Panc1 (cell line): ENCODE results near the gene LMNTD2. TPM values are rescaled to one million over a fixed set of nuclear protein-coding genes. Genes with fewer than 3 reads are reported as not detected.

Source experiments
- ATAC-seq: fragments of 200-7000 bp; cut with Tn5 transposase; 2 replicates; pipeline ENCODE4 v1.9.1; 2020; ENCODE audit warnings: mild to moderate bottlenecking, moderate library complexity
- BruUV-seq: library from RNA; stranded (reverse); fragments of 400-500 nt; replicated peaks from 2 replicates; lab custom pipeline; 2021; lab: Mats Ljungman, UMichigan
- CTCF ChIA-PET: fragments of 300-600 bp; sonication (Branson Sonifier 250); formaldehyde crosslinking; loops from one replicate; lab custom pipeline; 2022; ENCODE audit warnings: antibody characterized with exemption; lab: Charles Lee
- POLR2A ChIA-PET: fragments of 300-600 bp; sonication (Branson Sonifier 250); formaldehyde crosslinking; loops from one replicate; lab custom pipeline; 2022; ENCODE audit warnings: antibody characterized with exemption; lab: Charles Lee
- DNase-seq: peaks from one replicate; pipeline ENCODE4 v3.0.0-alpha.2; 2010; ENCODE audit warnings: low read depth, low spot score
- H3K27ac ChIP-seq: 2 replicates; pipeline ENCODE4 v1.5.1; 2011; ENCODE audit warnings: mild to moderate bottlenecking, low read length, inconsistent platforms
- H3K27me3 ChIP-seq: fragments of 200-500 bp; sonication (Bioruptor generic); 2 replicates; pipeline ENCODE4 v1.6.0; 2014; ENCODE audit warnings: low read length, inconsistent platforms; ENCODE audit not compliant: control insufficient read depth, insufficient read depth
- H3K36me3 ChIP-seq: fragments of 200-500 bp; sonication (Bioruptor generic); 2 replicates; pipeline ENCODE4 v1.5.1; 2014; ENCODE audit warnings: inconsistent platforms, mild to moderate bottlenecking, low read length, moderate library complexity; ENCODE audit not compliant: control insufficient read depth, insufficient read depth
- H3K4me1 ChIP-seq: 2 replicates; pipeline ENCODE4 v1.5.1; 2011; ENCODE audit warnings: inconsistent platforms, mild to moderate bottlenecking, low read length, moderate library complexity; ENCODE audit not compliant: control insufficient read depth, insufficient read depth
- H3K4me3 ChIP-seq, 2 experiments: 2 replicates each; pipeline ENCODE4 v1.5.1; 2011 to 2012; ENCODE audit warnings: low read depth in 2 of 2, low read length in 2 of 2, mild to moderate bottlenecking in 2 of 2, inconsistent platforms in 1 of 2, moderate library complexity in 1 of 2
- H3K9me3 ChIP-seq: fragments of 200-500 bp; sonication (Bioruptor generic); 2 replicates; pipeline ENCODE4 v1.5.1; 2014; ENCODE audit warnings: low read depth, mild to moderate bottlenecking, inconsistent platforms, low read length, moderate library complexity; ENCODE audit not compliant: control insufficient read depth, insufficient read depth
- CTCF ChIP-seq: fragments of 450-650 bp; IDR thresholded peaks from 2 replicates; pipeline ENCODE4 v1.5.1; 2017; ENCODE audit warnings: mild to moderate bottlenecking
- POLR2AphosphoS5 ChIP-seq: IDR thresholded peaks from 2 replicates; pipeline ENCODE4 v1.6.1; 2012; ENCODE audit warnings: mild to moderate bottlenecking, low read depth, low read length, moderate library complexity
- REST ChIP-seq, 2 experiments: IDR thresholded peaks; 2 replicates each; pipeline ENCODE4 v1.6.1; 2011 to 2012; ENCODE audit warnings: low read depth in 2 of 2, control low read depth in 1 of 2, low read length in 1 of 2, mild to moderate bottlenecking in 1 of 2, moderate library complexity in 1 of 2; ENCODE audit not compliant: insufficient read depth in 1 of 2
- SIN3A ChIP-seq: IDR thresholded peaks from 2 replicates; pipeline ENCODE4 v1.6.1; 2012; ENCODE audit warnings: low read depth, mild to moderate bottlenecking, low read length, moderate library complexity, borderline replicate concordance; ENCODE audit not compliant: insufficient read depth
- TCF7L2 ChIP-seq: IDR thresholded peaks from 2 replicates; pipeline ENCODE4 v1.6.1; 2011; ENCODE audit warnings: mild to moderate bottlenecking, low read depth, low read length, inconsistent platforms
- in situ Hi-C: cut with HindIII; loops from 2 replicates; pipeline ENCODE4 v1.10.0; 2016; ENCODE audit warnings: low sequenced_read_pairs, low pct_unique_long_range_greater_than_20kb
- intact Hi-C: fragments of 100-400 bp; cut with micrococcal nuclease; formaldehyde crosslinking; loops from one replicate; pipeline ENCODE4 v1.10.0; 2022; ENCODE audit not compliant: unreplicated experiment
- total RNA-seq: library from RNA; stranded (reverse); gene quantifications from one replicate; pipeline ENCODE4 v1.2.1, GENCODE V29; 2021; ENCODE audit not compliant: unreplicated experiment

LMNTD2 gene
- total RNA-seq, 1 experiment from 2014 or later, result 21.8 TPM

GRCh38 chr11:597166-597725 lies 36.7 kb upstream of the LMNTD2 start:
- intact Hi-C loops, result no loop called here
- Histone ChIP-seq H3K4me3 (no peak overlapping the region), H3K9me3 (no peaks in the 10 kb centered on the region), H3K4me1 (no peaks in the 10 kb centered on the region), H3K27ac (no peak overlapping the region), H3K27me3 (no peaks in the 10 kb centered on the region), H3K36me3 (peaks cover 8% of the 10 kb centered on the region; the same call in 1 of the 2 replicates)
- ChIA-PET POLR2A (no interaction called here), CTCF (no interaction called here)
- ATAC-seq (peak; percentile 62), DNase-seq (no peak)
- TF ChIP-seq SIN3A (no peak), REST (IDR thresholded peaks at IDR 0.05; ENCODE audit: insufficient read depth in 1 of 2, low read depth in 2 of 2, low read length in 1 of 2) (no peak), CTCF (no peak)
- in situ Hi-C loops, result no loop called here
- BruUV-seq, result no TSS peak

GRCh38 chr11:596374-596773 lies 35.8 kb upstream of the LMNTD2 start:
- Histone ChIP-seq H3K9me3 (no peaks in the 10 kb centered on the region), H3K27ac (no peak overlapping the region), H3K36me3 (peaks cover 8% of the 10 kb centered on the region; the same call in 1 of the 2 replicates), H3K4me3 (no peak overlapping the region), H3K4me1 (no peaks in the 10 kb centered on the region), H3K27me3 (no peaks in the 10 kb centered on the region)
- no peak for DNase-seq
- TF ChIP-seq POLR2AphosphoS5 (no peak), SIN3A (no peak), REST (IDR thresholded peaks at IDR 0.05; ENCODE audit: insufficient read depth in 1 of 2, low read depth in 2 of 2, low read length in 1 of 2) (no peak), TCF7L2 (no peak), CTCF (no peak)
- POLR2A ChIA-PET, result no interaction called here
- in situ Hi-C loops (no loop called here), intact Hi-C loops (no loop called here)
- CTCF ChIA-PET, result no interaction called here
- BruUV-seq, result no TSS peak
- ATAC-seq, result no peak
